ENCODE results near the gene STXBP5L.
"Not testable (repeated sequence)": the region's sequence is repeated elsewhere in the genome, so short reads cannot be mapped to it uniquely, and the experiment has no call there.

The STXBP5L gene

GRCh38 chr3:121228971-121229370 lies 321.0 kb downstream of the STXBP5L start:
- TF ChIP-seq POLR2A (IDR thresholded peaks at IDR 0.05; ENCODE audit: low read length), result no peak
- no peak for TF ChIP-seq GATA1 (IDR thresholded peaks at IDR 0.05; ENCODE audit: low read depth, low read length)

GRCh38 chr3:121230194-121230593 lies 322.2 kb downstream of the STXBP5L start:
- not testable (repeated sequence) for DNase-seq

More at GRCh38 chr3:121228971-121229370, 321.0 kb downstream of the STXBP5L start:
- no peak for DNase-seq

DNA sequence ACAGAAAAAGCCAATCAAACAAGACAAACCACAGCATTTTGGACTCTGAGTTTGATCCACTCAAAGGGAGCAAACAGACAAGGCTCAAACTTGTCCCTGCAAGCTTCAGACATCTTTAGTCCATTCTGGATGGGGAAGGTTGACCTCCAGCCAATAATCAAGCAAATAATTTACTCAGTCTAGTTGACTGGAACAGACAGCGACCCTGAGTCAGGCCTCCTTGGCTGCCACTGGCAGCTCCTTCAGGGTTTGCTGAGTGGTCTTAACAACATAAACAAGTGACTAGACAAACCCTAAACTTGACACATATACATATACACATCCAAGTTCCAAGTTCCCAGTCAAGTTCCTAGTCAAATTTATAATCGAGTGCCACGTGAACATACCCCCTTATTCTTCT lies 323.9 kb downstream of the STXBP5L start:
- DNase-seq, result no peak
- TF ChIP-seq GATA1 (IDR thresholded peaks at IDR 0.05; ENCODE audit: low read depth, low read length) (no peak), POLR2A (IDR thresholded peaks at IDR 0.05; ENCODE audit: low read length) (no peak)

DNA sequence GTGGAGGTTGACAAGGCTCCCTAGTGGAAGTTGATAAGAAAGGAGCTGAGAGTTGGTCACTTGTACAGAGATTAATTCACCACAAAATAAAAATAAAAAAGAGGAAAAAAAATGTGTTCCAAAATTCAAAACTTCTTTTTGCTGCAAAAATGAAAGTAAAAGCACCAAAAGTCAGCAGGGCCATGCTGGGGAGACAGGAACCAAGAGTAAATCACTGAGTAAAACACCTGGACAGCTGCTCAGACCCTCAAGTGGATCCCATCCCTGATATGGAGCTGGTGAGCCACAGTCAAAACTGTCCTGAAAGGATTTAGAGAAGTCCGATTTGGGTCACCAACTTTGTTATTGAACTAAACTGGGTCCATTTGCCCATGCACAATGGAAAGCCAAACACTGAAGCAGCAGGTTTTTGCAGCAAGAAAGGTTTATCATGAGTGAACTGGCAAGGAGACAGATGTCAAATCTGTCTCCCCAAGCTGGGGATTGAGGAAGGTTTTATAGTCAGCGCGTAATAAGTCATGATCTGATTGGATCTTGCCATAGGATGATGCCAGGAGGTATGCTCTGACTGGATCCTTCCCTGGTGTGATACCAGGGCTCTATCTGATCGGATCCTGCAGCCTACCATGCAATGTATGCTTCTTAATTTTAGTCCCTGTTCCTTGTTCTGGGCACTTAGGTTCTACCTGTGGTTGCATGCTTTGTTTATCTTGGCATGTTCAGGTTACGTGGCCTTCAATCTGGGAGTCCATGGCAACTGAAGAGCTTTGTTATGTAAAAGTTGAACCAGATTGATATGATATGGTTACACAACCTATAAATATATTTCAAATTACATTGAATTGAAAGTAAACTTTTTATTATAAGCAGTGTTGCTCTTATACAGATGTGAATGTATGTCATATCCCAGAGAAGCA lies 324.6 kb downstream of the STXBP5L start:
- no peak for DNase-seq
- TF ChIP-seq GATA1 (IDR thresholded peaks at IDR 0.05; ENCODE audit: low read depth, low read length) (no peak), POLR2A (IDR thresholded peaks at IDR 0.05; ENCODE audit: low read length) (no peak)

DNA sequence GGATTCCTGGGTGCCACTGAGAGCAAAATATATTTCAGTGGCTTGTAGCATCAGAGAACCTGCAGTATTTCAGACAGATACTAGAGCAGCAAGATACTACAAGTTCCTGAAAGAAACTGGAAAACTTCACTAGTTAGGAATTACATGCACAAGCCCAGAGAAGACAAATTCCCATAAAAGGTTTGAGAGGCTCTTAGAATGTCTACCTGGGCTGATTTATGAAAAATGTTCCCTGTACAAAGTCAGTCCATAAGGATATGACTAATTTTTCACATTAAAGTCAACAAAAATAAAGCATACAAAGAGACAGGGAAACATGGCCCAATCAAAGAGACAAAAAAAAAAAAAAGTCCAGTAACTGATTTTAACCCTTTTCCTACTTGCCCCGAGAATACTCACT lies 335.2 kb downstream of the STXBP5L start:
- TF ChIP-seq POLR2A (IDR thresholded peaks at IDR 0.05; ENCODE audit: low read length) (no peak), GATA1 (IDR thresholded peaks at IDR 0.05; ENCODE audit: low read depth, low read length) (no peak)
- no peak for DNase-seq

DNA sequence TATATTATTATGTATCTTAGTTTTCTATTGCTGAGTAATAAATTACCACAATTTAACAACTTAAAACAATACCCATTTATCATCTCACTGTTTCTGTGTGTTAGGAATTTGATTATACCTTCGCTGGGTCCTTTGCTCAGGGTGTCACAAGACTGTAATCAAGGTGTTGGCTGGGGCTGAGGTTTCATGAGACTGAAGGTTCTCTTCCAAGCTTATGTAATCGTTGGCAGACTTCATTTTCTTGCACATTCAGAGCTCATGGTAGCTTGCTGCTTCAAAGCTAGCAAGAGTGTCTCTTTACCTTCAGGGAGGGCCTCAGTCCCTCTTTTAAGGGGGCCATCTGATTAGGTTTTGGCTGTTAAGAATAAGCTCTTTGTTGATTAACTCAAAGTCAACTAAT lies 344.7 kb downstream of the STXBP5L start:
- TF ChIP-seq GATA1 (IDR thresholded peaks at IDR 0.05; ENCODE audit: low read depth, low read length) (no peak), POLR2A (IDR thresholded peaks at IDR 0.05; ENCODE audit: low read length) (no peak)
- no peak for DNase-seq

GRCh38 chr3:121269389-121269788 lies 361.4 kb downstream of the STXBP5L start:
- DNase-seq, result no peak
- TF ChIP-seq GATA1 (IDR thresholded peaks at IDR 0.05; ENCODE audit: low read depth, low read length) (no peak), POLR2A (IDR thresholded peaks at IDR 0.05; ENCODE audit: low read length) (no peak)

- TF ChIP-seq POLR2A (IDR thresholded peaks at IDR 0.05; ENCODE audit: low read length), result no peak
- TF ChIP-seq GATA1 (IDR thresholded peaks at IDR 0.05; ENCODE audit: low read depth, low read length), result no peak
- no peak for DNase-seq
Measured at GRCh38 chr3:121274411-121274810, 366.4 kb downstream of the STXBP5L start.

- TF ChIP-seq GATA1 (IDR thresholded peaks at IDR 0.05; ENCODE audit: low read depth, low read length), result no peak
- no peak for TF ChIP-seq POLR2A (IDR thresholded peaks at IDR 0.05; ENCODE audit: low read length)
- DNase-seq, result no peak
Measured at GRCh38 chr3:121295452-121295851, 387.4 kb downstream of the STXBP5L start.

GRCh38 chr3:121295979-121296378 lies 388.0 kb downstream of the STXBP5L start:
- no peak for TF ChIP-seq GATA1 (IDR thresholded peaks at IDR 0.05; ENCODE audit: low read depth, low read length)
- TF ChIP-seq POLR2A (IDR thresholded peaks at IDR 0.05; ENCODE audit: low read length), result no peak
- no peak for DNase-seq

DNA sequence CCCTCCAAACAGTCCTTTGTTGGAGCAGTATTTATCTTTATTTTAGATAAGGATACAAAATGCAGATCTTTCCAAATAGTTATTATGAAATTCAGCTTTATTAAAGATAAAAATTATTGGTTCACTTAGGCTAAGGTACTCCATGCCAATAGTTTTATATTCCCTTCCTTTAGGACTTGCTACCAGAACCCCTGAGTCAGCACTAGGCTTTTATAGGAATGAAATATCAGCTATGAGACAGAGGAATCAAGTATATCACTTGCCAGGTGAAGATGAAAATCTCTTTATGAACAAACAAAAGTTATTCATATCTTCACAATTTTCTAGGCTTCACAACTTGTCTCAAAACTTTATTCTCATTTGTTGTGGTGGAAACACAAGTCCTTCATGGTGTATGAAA lies 416.3 kb downstream of the STXBP5L start:
- no peak for TF ChIP-seq POLR2A (IDR thresholded peaks at IDR 0.05; ENCODE audit: low read length)
- DNase-seq, result no peak

DNA sequence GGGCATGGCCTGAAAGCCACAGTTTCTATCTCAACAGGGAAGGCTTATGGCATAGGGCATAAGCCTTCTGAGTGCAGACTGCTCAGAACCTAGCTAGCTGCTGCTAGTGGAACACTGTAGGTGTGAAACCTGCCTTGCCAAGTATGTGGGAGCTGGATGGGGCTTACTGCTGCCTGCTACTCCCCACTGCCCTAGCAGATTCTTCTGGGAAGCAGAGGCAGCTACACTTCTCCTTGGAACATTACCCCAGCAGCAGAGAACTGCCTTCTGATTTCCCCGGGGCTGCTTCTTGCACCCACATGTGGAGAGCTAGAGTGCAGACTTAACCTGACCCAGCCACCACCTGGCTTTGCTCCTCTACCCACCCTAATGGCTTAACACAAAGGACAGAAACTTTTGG lies 422.1 kb downstream of the STXBP5L start:
- DNase-seq, result no peak
- TF ChIP-seq POLR2A (IDR thresholded peaks at IDR 0.05; ENCODE audit: low read length) (no peak), GATA1 (IDR thresholded peaks at IDR 0.05; ENCODE audit: low read depth, low read length) (no peak)

DNA sequence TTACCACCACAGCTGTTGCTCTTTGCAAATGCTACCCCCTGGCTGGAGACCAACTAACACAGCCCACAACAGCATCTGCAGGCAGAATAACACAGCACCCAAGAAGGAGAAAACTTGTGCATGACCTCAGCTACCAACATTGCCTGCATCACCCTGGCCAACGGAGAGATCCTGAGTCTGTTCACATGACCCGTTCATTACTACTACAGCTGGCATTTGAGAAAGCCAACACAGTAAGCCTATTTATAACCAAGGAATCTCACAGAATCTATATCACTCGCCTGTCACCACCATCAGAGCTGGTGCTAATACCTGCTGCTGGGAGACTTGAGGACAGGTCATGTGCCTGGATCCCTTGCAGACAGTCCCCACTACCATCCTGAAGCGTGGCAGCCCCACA lies 422.6 kb downstream of the STXBP5L start:
- TF ChIP-seq GATA1 (IDR thresholded peaks at IDR 0.05; ENCODE audit: low read depth, low read length) (no peak), POLR2A (IDR thresholded peaks at IDR 0.05; ENCODE audit: low read length) (no peak)
- DNase-seq, result no peak

- not testable (repeated sequence) for DNase-seq
Measured at GRCh38 chr3:121355960-121356359, 448.0 kb downstream of the STXBP5L start.

- no peak for TF ChIP-seq POLR2A (IDR thresholded peaks at IDR 0.05; ENCODE audit: low read length)
- no peak for TF ChIP-seq GATA1 (IDR thresholded peaks at IDR 0.05; ENCODE audit: low read depth, low read length)
- no peak for DNase-seq
Measured at GRCh38 chr3:121362035-121362734, 454.2 kb downstream of the STXBP5L start.

GRCh38 chr3:121388308-121388707 lies 480.3 kb downstream of the STXBP5L start:
- not testable (repeated sequence) for DNase-seq

GRCh38 chr3:121395967-121396366 lies 488.0 kb downstream of the STXBP5L start:
- DNase-seq, result not testable (repeated sequence)

- DNase-seq, result not testable (repeated sequence)
Measured at GRCh38 chr3:121398051-121398450, 490.0 kb downstream of the STXBP5L start.
